IPS-NIHi7 (cell line): ENCODE data around the gene LIX1L.
A peak's percentile ranks its signal among the peaks of the same experiment; 100 is the strongest.

Experiments
- DNase-seq: peaks from one replicate; pipeline ENCODE4 v3.0.0; 2012; ENCODE audit warnings: mixed read lengths; ENCODE audit errors: extremely low spot score

LIX1L gene

DNA sequence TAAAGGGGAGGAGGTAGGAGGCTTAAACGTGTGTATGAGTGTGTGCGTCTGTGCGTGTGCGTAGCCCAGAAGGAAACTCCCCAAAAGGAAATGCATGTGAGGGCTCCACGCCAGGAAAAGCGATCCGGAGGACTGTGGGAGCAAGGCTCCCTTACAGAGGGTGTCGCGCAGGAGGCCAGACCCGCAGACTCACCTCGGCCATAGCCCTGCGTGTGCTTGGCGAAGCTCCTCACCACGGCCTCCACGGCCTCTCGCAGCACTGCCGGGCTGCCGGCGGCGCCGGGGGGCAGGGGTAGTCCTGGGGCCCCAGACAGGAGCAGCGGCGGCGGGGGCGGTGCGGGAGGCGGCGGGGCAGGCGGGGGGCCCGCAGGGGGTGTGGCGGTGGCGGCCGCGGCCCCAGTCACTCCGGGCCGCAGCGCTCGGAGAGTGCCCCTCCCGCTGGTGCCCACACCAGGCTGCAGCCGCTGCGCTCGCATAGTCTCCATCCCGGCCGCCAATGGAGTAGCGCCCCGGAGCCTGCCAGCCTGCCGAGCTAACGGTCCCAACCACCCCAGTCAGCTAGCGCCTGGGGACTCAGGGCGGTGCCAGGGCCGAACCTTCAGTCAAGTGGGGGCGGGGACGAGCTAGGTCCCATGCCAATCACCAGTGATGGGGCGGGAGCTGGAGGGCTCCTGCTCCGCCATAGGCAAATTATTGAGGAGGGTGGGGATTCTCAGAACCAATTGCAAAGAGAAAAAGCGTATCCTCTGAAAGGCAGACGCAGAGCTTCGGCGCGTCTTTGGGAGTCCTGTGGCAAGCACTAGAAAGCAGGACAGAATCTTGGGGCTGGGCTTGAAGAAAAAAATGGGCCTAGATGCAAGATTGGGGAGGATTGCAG is at the start of gene LIX1L:
LIX1L (minus strand) TSS at position 575 of the 877 bp plus-strand sequence; CDS start at position 485, 90 bp downstream.
- DNase-seq: peak; percentile 95

DNA sequence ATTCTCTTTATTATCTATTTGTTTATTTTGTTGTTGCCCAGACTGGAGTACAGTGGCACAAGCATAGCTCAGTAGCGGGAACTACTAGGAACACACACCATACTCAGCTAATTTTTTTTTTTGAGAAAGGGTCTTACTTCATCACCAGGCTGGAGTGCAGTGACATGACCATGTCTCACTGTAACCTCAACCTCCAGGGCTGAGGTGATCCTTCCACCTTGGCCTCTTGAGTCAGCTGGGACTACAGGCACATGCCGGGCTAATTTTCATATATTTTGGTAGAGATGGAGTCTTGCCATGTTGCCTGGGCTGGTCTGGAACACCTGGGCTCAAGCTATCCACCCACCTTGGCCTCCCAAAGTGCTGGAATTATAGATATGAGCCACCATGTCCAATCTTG is 43.9 kb upstream of the LIX1L start:
- no peak for DNase-seq

DNA sequence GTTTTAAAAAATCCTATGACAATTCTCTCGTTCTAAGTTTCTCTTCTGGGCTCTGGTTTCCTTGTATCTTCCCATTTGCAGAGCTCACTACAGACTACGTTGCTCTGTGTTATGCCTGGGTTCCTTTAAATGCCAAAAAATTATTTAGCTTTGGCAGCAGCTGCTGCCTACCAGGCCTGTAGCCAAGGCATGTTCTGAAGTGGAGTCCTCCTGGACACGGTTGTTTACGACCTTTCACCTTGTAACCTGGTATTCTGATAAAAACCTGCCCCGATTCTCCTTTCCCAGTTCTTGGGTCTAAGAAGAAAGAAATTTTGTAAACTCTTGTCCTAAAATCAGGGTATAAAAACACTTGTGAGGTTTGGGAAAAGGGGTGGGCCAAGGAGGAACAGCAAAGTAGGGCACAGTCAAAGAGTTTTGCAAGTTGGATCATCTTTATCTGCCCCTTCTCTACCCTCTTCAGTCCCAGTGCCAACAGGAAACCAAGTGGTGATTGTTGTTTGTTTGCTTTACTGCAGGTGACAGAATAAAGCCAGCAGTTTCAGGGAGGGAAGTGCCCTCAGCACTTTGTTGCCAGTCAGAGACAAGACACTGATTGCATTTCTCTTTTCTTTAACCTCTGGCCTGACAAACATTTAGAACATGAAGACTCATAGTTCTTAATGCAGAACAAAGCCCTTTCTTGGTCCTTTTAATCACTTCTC is 41.7 kb upstream of the LIX1L start:
- no peak for DNase-seq

DNA sequence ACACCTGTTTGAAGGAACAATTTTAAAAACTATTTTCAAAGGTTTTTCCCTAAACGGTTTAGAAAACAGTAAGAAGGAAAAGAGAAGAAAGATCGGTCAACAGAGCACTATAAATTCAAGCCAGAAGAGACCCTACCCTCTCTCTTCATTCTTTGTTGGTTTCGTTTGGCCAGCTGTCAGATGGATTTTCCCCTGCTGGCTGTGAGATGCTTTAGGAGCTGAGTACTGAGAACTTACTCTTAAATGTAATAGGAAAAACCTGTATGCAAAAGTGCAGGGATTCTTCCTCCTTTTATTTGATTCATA is 39.9 kb upstream of the LIX1L start:
- no peak for DNase-seq

DNA sequence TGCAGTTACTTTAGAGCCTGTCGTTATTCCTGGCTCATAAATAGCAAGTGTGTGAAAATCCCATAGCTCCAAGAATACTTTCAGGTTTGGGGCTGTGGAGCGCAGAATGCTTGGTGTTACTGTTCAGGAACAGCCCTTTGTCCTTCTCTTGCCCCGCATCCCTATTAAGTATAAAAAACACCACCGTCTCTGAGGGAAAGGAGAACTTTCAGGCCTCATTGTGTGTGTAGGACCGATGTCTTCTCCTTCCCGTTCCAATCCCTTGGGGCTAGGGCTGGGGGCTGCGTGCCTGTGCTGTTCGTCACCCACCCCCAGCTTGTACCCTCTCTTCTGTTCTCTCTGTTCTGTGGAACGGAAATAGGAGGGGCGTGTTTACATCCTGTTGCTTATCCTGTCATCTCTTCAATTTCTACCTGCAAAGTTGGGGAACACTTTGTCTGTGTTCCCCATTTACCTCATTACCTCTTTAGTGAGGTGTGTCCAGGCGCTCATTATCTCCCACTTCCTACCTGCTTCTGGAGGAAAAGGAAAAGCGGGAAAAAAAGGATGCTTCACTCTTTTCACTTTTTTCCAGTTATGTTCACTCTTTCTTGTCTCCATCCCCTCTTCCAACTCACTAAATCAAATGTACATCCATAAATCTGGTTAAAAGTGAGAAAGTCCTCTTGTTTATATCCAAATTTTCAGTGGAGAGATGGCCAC is 39.4 kb upstream of the LIX1L start:
- peak; percentile 38 for DNase-seq

DNA sequence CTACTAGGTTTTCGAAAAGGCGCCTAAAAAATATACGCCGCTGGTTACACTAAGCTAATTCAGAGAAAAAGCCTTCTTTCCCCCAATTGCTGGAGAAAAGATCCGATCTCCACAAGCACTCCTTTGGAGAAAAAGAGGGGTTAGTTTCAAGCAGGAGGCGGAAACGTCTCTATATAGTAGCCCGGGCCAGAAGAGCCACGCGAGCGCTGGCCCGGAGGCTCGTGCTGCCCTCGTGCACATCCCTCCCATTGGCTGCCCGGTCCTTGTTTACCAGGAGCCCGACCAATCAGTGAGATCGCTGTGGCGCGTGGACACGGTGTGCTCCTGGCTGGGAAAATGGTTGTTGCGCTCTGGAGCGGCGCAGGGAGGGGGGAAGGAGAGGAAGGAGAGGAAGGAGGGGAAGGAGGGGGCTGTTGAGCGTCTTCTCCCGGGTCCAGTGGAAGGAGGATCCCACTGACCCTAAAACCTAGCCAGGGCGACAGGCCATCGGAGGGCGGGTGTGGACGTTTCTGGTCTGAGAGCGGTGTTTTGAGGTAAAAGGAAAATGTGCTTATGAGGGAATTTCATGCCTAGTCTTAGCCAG is 38.7 kb upstream of the LIX1L start, which contains the start of gene TXNIP:
TXNIP (minus strand) TSS at position 147 of the 583 bp plus-strand sequence. CDS start 313 bp downstream, outside the sequence.
- peak; percentile 100 for DNase-seq

DNA sequence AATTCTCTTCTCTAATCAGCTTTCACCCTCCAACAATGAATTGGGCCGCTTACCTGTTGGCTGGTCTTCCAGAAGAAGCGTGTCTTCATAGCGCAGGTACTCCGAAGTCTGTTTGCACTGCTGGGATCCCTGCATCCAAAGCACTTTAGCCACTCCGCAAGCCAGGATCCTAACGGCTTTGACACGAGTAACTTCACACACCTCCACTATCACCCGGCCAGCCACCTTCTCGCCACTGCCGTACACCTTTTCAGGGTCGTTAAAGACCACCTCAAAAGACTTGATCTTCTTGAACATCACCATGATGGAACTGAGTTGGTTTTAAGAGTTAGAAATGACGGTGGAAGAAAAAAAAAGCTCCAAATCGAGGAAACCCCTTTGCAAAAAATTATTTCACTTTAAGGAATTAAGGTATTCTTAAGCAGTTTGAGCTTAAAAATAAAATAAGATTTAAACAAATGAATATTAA is 38.2 kb upstream of the LIX1L start:
- DNase-seq: no peak

DNA sequence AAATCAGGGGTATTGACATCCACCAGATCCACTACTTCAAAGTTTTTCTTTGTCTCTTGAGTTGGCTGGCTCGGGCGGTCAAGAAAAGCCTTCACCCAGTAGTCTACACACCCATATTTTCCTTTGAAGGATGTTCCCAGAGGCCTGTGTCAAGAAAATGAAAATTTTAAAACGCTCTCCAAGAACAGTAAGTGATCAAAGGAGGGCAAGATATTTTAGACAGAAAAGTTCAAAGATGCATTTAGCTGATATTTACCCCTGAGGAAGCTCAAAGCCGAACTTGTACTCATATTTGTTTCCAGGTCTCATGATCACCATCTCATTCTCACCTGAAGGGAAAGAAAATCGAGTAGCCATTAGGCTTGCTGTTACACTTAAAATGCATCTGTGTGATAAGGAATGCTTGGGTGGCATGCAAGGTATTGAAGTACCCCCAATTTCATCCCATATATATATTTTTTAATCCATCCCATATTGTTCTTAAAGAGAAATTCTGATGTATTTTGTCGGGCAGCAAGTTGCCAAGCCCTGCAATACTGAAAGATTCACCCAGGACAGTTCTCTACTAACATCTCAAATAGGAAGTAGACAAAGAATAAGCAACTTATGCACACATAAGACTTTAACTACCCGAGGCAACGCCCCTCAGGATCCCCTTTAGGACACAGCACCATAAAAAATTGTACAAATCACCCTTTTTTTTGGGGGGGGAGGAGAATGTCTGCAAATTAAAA is 37.5 kb upstream of the LIX1L start:
- no peak for DNase-seq

DNA sequence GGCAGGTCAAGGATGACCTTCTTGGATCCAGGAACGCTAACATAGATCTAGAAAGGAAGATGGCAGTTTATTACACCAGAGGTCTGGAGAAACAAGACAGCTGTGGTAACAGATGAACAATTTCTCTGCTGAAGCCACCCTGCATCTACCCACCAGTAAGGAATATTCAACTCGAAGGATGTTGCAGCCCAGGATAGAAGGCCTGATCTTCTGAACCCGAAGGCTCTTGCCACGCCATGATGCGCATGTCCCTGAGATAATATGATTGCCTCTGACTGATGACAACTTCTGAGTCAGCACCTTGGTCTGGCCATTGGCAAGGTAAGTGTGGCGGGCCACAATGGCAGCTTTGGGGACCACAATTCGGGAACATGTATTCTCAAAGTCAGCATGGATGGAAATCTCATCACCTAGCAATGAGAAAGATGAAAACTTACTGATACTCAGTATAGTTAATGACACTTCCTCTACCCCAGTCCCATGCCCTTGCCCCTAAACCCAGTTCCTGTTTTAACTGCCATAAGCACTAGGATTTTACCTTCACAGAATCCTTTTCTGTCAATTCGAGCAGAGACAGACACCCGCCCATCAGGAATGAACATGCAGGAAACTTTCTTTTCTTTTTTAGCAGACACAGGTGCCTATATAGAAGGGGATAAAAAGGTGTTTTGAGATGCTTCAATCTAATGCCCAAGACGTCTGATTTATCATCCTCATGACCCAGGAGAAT is 36.7 kb upstream of the LIX1L start:
- DNase-seq: no peak

DNA sequence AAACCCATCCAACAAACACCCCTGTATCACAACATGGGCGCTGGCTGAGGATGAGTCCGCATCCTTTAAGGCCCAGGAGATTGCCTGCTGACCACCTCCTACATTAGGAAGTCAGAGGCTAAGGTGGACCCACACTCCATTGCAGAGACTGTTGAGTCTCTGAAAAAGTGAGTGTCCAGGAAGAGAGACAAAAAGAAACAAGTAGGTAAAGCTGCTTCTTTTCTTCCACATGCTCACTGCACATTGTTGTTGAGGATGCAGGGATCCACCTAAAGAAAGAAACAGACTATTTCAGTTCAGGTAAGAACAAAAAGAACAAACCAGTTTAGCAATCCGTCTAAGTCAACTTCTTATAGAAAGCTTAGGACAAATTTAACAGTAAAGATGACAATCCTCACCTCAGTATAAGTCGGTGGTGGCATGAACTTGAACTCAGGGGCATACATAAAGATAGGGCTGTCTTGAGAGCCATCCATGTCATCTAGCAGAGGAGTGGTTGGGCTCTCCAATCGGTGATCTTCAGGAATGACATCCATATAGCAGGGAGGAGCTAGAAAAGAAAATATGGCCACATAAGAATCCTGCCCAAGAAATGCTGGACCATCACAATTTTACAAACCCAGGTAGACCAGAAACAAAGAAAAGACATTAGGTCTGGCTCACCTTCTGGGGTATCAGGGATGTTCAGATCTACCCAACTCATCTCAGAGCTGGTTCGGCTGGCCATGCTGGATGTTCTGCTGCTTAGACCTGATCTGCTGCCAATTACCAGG is 36.0 kb upstream of the LIX1L start:
- no peak for DNase-seq

DNA sequence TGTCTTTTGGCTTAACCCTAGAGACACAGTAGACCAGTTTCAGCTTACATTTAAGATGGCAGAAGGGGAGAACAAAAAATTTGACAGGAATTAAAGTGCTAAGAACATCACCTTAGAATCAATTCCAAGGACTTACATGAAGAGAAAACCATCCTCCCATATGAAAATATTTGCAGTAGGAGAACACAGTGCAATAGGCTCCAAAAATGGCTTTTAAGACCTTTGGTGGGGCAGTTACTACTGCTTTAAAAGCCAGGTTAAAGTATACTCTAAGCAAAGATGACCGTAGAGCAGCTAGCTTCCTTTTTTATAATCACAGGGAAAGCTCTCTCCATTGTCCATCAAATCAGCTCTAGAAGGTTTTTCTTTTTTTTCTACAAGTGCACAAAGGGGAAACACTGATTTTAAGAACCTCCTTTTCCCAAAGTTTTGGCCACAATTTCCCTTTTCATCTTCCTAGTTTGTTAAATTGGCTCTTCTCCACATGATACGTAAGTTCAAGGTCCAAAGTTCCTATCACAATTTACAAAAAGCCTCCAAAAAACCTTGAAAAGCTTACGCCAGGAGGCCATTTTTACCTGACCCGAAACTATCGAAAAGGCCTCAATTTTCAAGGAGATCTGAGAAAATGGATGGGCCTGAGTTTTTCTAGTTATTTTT is 35.3 kb upstream of the LIX1L start:
- DNase-seq: no peak

DNA sequence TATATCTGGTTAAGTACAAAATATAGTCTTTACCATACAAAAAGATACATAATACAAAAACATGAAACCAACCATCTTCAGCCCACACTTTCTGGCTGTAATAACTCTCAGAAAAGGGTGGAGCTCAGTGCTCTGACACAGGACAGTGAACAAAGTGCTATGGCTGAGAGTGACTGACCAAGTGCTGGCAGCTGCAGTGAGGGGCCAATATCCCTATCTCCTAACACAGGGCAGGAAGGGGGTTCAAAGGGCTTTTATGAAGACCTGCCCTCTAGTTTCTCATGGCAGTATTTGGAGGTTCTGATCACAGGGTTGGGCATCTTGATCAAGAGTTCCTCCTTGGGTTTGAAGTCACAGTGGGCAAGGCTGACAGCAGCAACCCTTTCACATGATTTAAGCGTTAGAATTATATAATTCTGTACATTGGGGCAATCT is 34.7 kb upstream of the LIX1L start:
- no peak for DNase-seq

DNA sequence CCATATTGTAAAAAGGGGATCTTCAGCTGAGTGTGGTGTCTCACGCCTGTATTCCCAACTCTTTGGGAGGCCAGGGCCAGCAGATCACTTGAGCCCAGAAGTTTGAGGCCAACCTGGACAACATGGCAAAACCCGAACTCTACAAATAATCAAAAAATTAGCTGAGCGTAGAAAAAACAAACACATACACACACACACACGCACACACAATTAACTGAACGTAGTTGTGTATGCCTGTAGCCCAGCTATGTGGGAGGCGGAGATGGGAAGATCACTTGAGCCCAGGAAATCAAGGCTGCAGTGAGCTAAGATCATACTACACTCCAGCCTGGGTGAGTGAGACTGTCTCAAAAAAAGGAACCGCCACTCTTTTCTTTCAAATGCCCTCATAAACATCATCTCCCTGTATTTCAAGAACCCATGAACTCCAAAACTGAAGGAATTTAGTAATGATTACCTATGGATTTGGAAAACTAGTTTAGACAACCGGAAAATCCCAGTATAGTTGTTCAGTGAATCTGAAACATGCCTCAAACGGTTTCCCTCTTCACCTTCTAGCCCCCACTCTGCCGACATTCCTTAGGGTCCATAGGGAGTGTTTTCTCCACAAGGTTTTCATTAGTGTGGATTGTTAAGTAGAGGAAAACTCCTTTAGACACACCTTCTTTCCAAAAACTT is 34.1 kb upstream of the LIX1L start:
- DNase-seq: no peak

DNA sequence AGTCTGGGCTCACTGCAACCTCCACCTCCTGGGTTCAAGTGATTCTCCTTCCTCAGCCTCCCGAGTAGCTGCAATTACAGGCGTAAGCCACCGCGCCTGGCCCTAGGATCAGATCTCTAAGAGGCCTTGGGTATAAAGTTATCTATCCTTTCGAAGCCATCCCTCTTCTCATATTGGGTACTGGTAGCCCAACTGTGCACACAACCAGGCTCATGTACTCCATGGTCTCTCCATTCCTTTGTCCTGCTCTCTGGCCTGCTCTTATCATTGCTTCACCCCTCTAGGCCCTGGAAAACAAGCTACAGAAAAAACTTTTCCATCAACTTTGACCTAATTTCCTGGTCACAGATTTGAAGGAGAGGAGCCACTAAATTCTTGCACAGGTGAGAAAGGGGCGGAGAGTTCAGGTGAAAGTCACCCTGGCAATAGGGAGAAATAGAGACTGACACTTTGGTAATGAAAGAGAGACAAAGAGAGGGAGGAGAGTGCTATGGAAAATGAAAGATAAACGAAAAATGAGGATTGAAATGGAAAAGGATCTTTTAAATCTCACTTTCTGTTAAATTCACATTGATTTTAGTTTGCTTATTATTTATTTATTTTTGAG is 32.5 kb upstream of the LIX1L start:
- no peak for DNase-seq

DNA sequence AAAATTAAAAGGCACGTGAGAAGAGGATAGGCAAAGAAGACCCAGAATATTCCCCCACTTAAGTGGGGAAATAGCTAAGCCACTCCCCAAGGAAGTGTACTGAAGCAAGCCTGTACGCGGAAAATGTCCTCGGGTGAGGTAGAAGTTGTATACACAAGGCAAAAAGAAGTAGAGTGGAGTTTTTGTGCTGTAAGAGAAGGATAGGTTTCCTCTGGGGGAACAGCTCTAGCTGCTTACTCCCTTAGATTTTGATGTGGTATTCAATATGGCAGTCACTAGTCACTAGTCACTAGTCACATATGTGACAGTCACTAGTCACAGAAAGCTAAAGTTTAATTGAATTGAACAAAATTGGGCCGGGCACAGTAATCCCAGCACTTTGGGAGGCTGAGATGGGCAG is 31.0 kb upstream of the LIX1L start:
- DNase-seq: no peak

DNA sequence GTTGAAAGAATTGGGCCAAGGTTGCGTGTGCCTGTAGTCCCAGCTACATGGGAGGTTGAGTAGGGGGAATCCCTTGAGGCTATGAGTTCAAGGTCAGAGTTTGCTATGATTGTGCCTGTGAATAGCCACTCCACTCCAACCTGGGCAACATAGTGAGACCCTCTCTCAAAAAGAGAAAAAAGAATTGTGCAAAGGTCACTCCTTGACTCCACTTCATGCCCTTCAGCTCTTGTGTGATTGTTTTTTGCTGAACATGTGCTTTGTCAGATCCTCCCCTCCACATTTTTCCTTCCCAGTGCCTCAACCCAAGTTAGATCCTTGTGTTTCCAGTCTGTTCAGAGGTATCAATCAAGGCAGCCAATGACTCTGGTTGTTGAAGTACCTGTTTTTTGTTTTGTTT is 30.1 kb upstream of the LIX1L start:
- no peak for DNase-seq

DNA sequence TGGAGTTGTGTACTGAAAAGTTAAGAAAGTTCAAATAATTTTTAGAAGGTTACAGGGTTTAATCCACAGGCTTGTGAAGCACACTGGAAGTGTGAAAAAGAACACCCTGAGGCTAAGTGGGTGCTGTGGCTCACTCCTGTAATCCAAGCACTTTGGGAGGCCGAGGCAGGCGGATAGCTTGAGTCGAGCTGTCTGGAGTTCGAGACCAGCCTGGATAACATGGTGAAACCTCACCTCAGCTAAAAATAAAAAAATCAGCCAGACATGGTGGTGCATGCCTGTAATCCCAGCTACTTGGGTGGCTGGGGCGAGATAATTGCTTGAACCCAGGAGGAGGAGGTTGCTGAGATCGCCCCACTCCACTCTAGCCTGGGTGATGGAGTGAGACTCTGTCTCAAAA is 28.7 kb upstream of the LIX1L start:
- DNase-seq: no peak
